Osteoblast (primary cell): ENCODE results near the gene RNF13. TPM values are rescaled to one million over a fixed set of nuclear protein-coding genes. Genes with fewer than 3 reads are reported as not detected.
"Not testable (repeated sequence)": the region's sequence is repeated elsewhere in the genome, so short reads cannot be mapped to it uniquely, and the experiment has no call there.

Experiments
- DNase-seq: peaks from one replicate; pipeline ENCODE4 v3.0.0; 2011; ENCODE audit warnings: low spot score, mixed read lengths; ENCODE audit not compliant: insufficient read length; ENCODE audit errors: missing footprints
- H2AFZ ChIP-seq: 2 replicates; pipeline ENCODE4 v1.6.0; 2011; ENCODE audit warnings: mild to moderate bottlenecking, low read length
- H3K27ac ChIP-seq: 2 replicates; pipeline ENCODE4 v1.5.1; 2011; ENCODE audit warnings: mild to moderate bottlenecking, low read depth, low read length, moderate library complexity
- H3K27me3 ChIP-seq: 2 replicates; pipeline ENCODE4 v1.6.0; 2012; ENCODE audit warnings: mild to moderate bottlenecking, control low read depth, inconsistent platforms, low read length, moderate library complexity; ENCODE audit not compliant: insufficient read depth
- H3K36me3 ChIP-seq: 2 replicates; pipeline ENCODE4 v1.5.1; 2011; ENCODE audit warnings: mild to moderate bottlenecking, low read length, control low read depth, moderate library complexity; ENCODE audit not compliant: insufficient read depth
- H3K4me1 ChIP-seq: 2 replicates; pipeline ENCODE4 v1.5.1; 2011; ENCODE audit warnings: mild to moderate bottlenecking, low read length, control low read depth, moderate library complexity; ENCODE audit not compliant: insufficient read depth
- H3K4me2 ChIP-seq: 2 replicates; pipeline ENCODE4 v1.6.0; 2011; ENCODE audit warnings: mild to moderate bottlenecking, low read length; ENCODE audit not compliant: insufficient read depth
- H3K4me3 ChIP-seq: fragments of 200-600 bp; sonication (generic); 3 replicates; pipeline ENCODE4 v1.5.1; 2012; ENCODE audit warnings: mild to moderate bottlenecking, low read length, inconsistent platforms; ENCODE audit not compliant: insufficient read depth
- H3K79me2 ChIP-seq: 2 replicates; pipeline ENCODE4 v1.6.0; 2012; ENCODE audit warnings: mild to moderate bottlenecking, low read length, control low read depth, inconsistent platforms; ENCODE audit not compliant: insufficient read depth
- H3K9me3 ChIP-seq: 2 replicates; pipeline ENCODE4 v1.5.1; 2011; ENCODE audit warnings: low read depth, low read length, control low read depth
- H4K20me1 ChIP-seq: 2 replicates; pipeline ENCODE4 v1.6.0; 2012; ENCODE audit warnings: mild to moderate bottlenecking, low read length, control low read depth; ENCODE audit not compliant: insufficient read depth
- CTCF ChIP-seq: IDR thresholded peaks from 2 replicates; pipeline ENCODE4 v1.5.1; 2011; ENCODE audit warnings: mild to moderate bottlenecking, low read depth, low read length, moderate library complexity; ENCODE audit errors: extremely low read depth
- total RNA-seq: library from RNA; depleted of rRNA; stranded (reverse); fragments of >200 nt; gene quantifications from 2 replicates; pipeline ENCODE4 v1.2.3, GENCODE V29; 2012

RNF13 gene
- total RNA-seq, 1 donor, result 86.1 TPM

- H3K27ac ChIP-seq, result no peak overlapping the region
- no peaks in the 10 kb centered on the region for H3K27me3 ChIP-seq
- no peak overlapping the region for H3K4me2 ChIP-seq
- H3K9me3 ChIP-seq, result peaks cover 3% of the 10 kb centered on the region
- DNase-seq, result no peak
- H3K4me1 ChIP-seq, result no peaks in the 10 kb centered on the region
- H2AFZ ChIP-seq, result no peak overlapping the region
- H3K79me2 ChIP-seq, result no peaks in the 10 kb centered on the region
- peak; percentile 77 for TF ChIP-seq CTCF
- H3K36me3 ChIP-seq, result no peaks in the 10 kb centered on the region
- no peaks in the 10 kb centered on the region for H4K20me1 ChIP-seq
- no peak overlapping the region for H3K4me3 ChIP-seq
Measured at GRCh38 chr3:149879872-149880271, 66.9 kb downstream of the RNF13 start.

- H3K4me3 ChIP-seq, result no peak overlapping the region
- no peak for TF ChIP-seq CTCF
- H3K79me2 ChIP-seq, result no peaks in the 10 kb centered on the region
- H3K27me3 ChIP-seq, result no peaks in the 10 kb centered on the region
- H3K36me3 ChIP-seq, result no peaks in the 10 kb centered on the region
- no peak overlapping the region for H3K27ac ChIP-seq
- H3K4me2 ChIP-seq, result no peak overlapping the region
- H2AFZ ChIP-seq, result no peak overlapping the region
- H3K4me1 ChIP-seq, result no peaks in the 10 kb centered on the region
- peaks cover 3% of the 10 kb centered on the region for H3K9me3 ChIP-seq
- no peak for DNase-seq
- no peaks in the 10 kb centered on the region for H4K20me1 ChIP-seq
Measured at GRCh38 chr3:149881879-149882278, 68.9 kb downstream of the RNF13 start.

- no peak overlapping the region for H2AFZ ChIP-seq
- H3K4me3 ChIP-seq, result no peak overlapping the region
- no peak overlapping the region for H3K27ac ChIP-seq
- no peak overlapping the region for H3K4me2 ChIP-seq
- H3K9me3 ChIP-seq, result peaks cover 3% of the 10 kb centered on the region
- H3K4me1 ChIP-seq, result no peaks in the 10 kb centered on the region
- no peaks in the 10 kb centered on the region for H4K20me1 ChIP-seq
- no peak for TF ChIP-seq CTCF
- H3K79me2 ChIP-seq, result no peaks in the 10 kb centered on the region
- H3K36me3 ChIP-seq, result no peaks in the 10 kb centered on the region
- no peak for DNase-seq
- no peaks in the 10 kb centered on the region for H3K27me3 ChIP-seq
Measured at GRCh38 chr3:149883134-149883533, 70.1 kb downstream of the RNF13 start.

- not testable (repeated sequence) for H3K4me2 ChIP-seq, H3K4me3 ChIP-seq, H4K20me1 ChIP-seq, H3K36me3 ChIP-seq, H3K4me1 ChIP-seq, H3K27me3 ChIP-seq, H3K27ac ChIP-seq, DNase-seq, H2AFZ ChIP-seq, H3K9me3 ChIP-seq, H3K79me2 ChIP-seq
Measured at GRCh38 chr3:149883860-149884259, 70.8 kb downstream of the RNF13 start.

GRCh38 chr3:149884848-149885247 lies 71.8 kb downstream of the RNF13 start:
- not testable (repeated sequence) for DNase-seq, H3K9me3 ChIP-seq, H3K79me2 ChIP-seq, H3K36me3 ChIP-seq, H4K20me1 ChIP-seq, H3K4me1 ChIP-seq, H3K4me3 ChIP-seq, H3K27ac ChIP-seq, H2AFZ ChIP-seq, H3K27me3 ChIP-seq, H3K4me2 ChIP-seq
